Adrenal gland (tissue), 12 donors: Measurements from ENCODE around the gene CENPF. TPM values are rescaled to one million over a fixed set of nuclear protein-coding genes. Genes with fewer than 3 reads are reported as not detected.

Experiments
- DNase-seq, 7 donors: peaks; one replicate each; pipeline ENCODE4 v3.0.0-alpha.2; 2019 to 2020
- H3K27ac ChIP-seq, 5 donors: fragments of 200-600 bp; sonication (generic) in 4 of 5; 1 replicate in 3 of 5; 2 replicates in 2 of 5; pipeline versions ENCODE4 v1.5.1 to v1.8.0; 2016 to 2020; ENCODE audit warnings: mild to moderate bottlenecking in 1 of 5
- H3K27me3 ChIP-seq: fragments of 200-600 bp; 2 replicates; pipeline ENCODE4 v1.8.0; 2021
- H3K36me3 ChIP-seq, 2 donors: fragments of 200-600 bp; replicated peaks in 1 of 2; 1 replicate in 1 of 2; 2 replicates in 1 of 2; pipeline versions ENCODE4 v1.5.1 to v1.8.0; 2018 to 2022
- H3K4me1 ChIP-seq, 2 donors: fragments of 200-600 bp; replicated peaks in 1 of 2; 1 replicate in 1 of 2; 2 replicates in 1 of 2; pipeline versions ENCODE4 v1.5.1 to v1.8.0; 2018 to 2021
- H3K4me3 ChIP-seq, 4 donors: fragments of 200-600 bp; sonication (generic) in 3 of 4; one replicate each; pipeline ENCODE4 v1.5.1; 2016 to 2018
- H3K9me3 ChIP-seq, 3 donors: fragments of 200-600 bp; sonication (generic) in 1 of 3; replicated peaks in 1 of 3; 1 replicate in 2 of 3; 2 replicates in 1 of 3; pipeline versions ENCODE4 v1.5.1 to v1.8.0; 2016 to 2021
- CTCF ChIP-seq, 6 experiments: fragments of 450-650 bp in 4 of 6; fragments of 200-600 bp in 2 of 6; sonication (generic) in 1 of 6; IDR thresholded peaks; 1 replicate in 5 of 6; 2 replicates in 1 of 6; pipeline versions ENCODE4 v1.5.1 to v1.8.0; 2016 to 2021; ENCODE audit warnings: antibody characterized with exemption in 6 of 6, mild to moderate bottlenecking in 2 of 6, moderate library complexity in 1 of 6
- POLR2A ChIP-seq, 2 donors: fragments of 450-650 bp; IDR thresholded peaks; one replicate each; pipeline ENCODE4 v1.6.1; 2017; ENCODE audit warnings: antibody characterized with exemption in 2 of 2, mild to moderate bottlenecking in 2 of 2, moderate library complexity in 1 of 2
- WGBS, 4 donors: extraction: QIAGEN DNeasy Blood & Tissue Kit in 2 of 4; methylation state at CpG; one replicate each; pipeline versions ENCODE4 v1.1.5 to v1.1.7; 2013 to 2017; 5-methylcytosine and 5-hydroxymethylcytosine counted together
- intact Hi-C, 2 donors: fragments of 100-400 bp; cut with DNase I; formaldehyde crosslinking; loops; one replicate each; pipeline versions ENCODE4 v1.14.1 to v1.15.0; 2022 to 2023
- polyA plus RNA-seq, 3 donors: library from polyadenylated mRNA; stranded (reverse); fragments of 200-250 nt in 2 of 3; fragments of 350-450 nt in 1 of 3; fragmentation: Illumina TruSeq in 1 of 3; extraction: RNeasy Lipid Tissue Mini Kit (QIAGEN cat#74804) in 1 of 3; gene quantifications; one replicate each; pipeline ENCODE4 v1.2.3, GENCODE V29; 2013 to 2014
- total RNA-seq, 9 donors: library from RNA; depleted of rRNA in 4 of 9; stranded (reverse); fragments of >200 nt in 4 of 9; fragments of 120-200 nt in 1 of 9; fragmentation: NEBNext Ultra II Directional in 1 of 9; extraction: Animal tissue kit (Norgen Biotek cat#: 25700) in 1 of 9; gene quantifications; one replicate each; pipeline versions ENCODE4 v1.1.0 to v1.2.4, GENCODE V29; 2013 to 2023
- donor health status: healthy with polysubstance abuse.
- donor health status: Bipolar disorder and iron deficiency.
- donor health status: DM: yes; HTN: yes; CAD: no.
- donor health status: DM: no; HTN: no; CAD: no.
- donor health status: DM: no; HTN: no; CAD: no.
- donor health status: DM: yes; HTN: yes; CAD: no.

The CENPF gene
- total and polyA plus RNA-seq, 12 donors: 0.48 to 36.2 (median 2.9) TPM

- H3K36me3 ChIP-seq: no peaks in the 10 kb centered on the region
- peaks cover 0 to 29% of the 10 kb centered on the region in 2 donors for H3K4me1 ChIP-seq
- intact Hi-C loops: no loop called here
- DNase-seq: no peak
- H3K27ac ChIP-seq: no peak overlapping the region
- no peak overlapping the region for H3K4me3 ChIP-seq
- WGBS, 4 donors: 70 to 80% (median 73%) methylated on average over 2 of the region's 2 CpGs
- no peaks in the 10 kb centered on the region for H3K27me3 ChIP-seq
- TF ChIP-seq POLR2A (IDR thresholded peaks at IDR 0.05) (no peak), CTCF (IDR thresholded peaks at IDR 0.05) (no peak)
- no peaks in the 10 kb centered on the region for H3K9me3 ChIP-seq
Measured at GRCh38 chr1:214660190-214660589, 57.2 kb downstream of the CENPF start.

GRCh38 chr1:214660900-214661299, 57.9 kb downstream of the CENPF start:
- 29 to 61% (median 38%) methylated on average over 4 of the region's 4 CpGs for WGBS, 4 donors
- intact Hi-C loops: no loop called here
- TF ChIP-seq CTCF (IDR thresholded peaks at IDR 0.05) (peak; percentile 57 to 78 (median 74)), POLR2A (IDR thresholded peaks at IDR 0.05) (no peak)
- no peaks in the 10 kb centered on the region for H3K9me3 ChIP-seq
- H3K27me3 ChIP-seq: no peaks in the 10 kb centered on the region
- DNase-seq: peak; percentile 76 to 92 (median 83)
- peaks cover 0 to 29% of the 10 kb centered on the region in 2 donors for H3K4me1 ChIP-seq
- no peak overlapping the region for H3K4me3 ChIP-seq
- H3K27ac ChIP-seq: no peak overlapping the region
- no peaks in the 10 kb centered on the region for H3K36me3 ChIP-seq

- Histone ChIP-seq H3K27ac (peak overlapping the region in 2 of 5 donors; percentile 14 to 56), H3K27me3 (no peaks in the 10 kb centered on the region), H3K4me3 (no peak overlapping the region), H3K36me3 (no peaks in the 10 kb centered on the region), H3K4me1 (peaks cover 0 to 29% of the 10 kb centered on the region in 2 donors), H3K9me3 (no peaks in the 10 kb centered on the region)
- peak in 1 of 7 donors; percentile 9 for DNase-seq
- WGBS, 4 donors: 69 to 76% (median 71%) methylated on average over 3 of the region's 3 CpGs
- no peak for TF ChIP-seq POLR2A (IDR thresholded peaks at IDR 0.05)
- no peak for TF ChIP-seq CTCF (IDR thresholded peaks at IDR 0.05)
- intact Hi-C loops: no loop called here
Measured at GRCh38 chr1:214662223-214662785, 59.3 kb downstream of the CENPF start.

- Histone ChIP-seq H3K9me3 (no peaks in the 10 kb centered on the region), H3K27me3 (no peaks in the 10 kb centered on the region), H3K27ac (no peak overlapping the region), H3K4me3 (no peak overlapping the region), H3K36me3 (no peaks in the 10 kb centered on the region), H3K4me1 (peaks cover 0 to 24% of the 10 kb centered on the region in 2 donors)
- WGBS, 4 donors: 55 to 63% (median 60%) methylated on average over 8 of the region's 8 CpGs
- TF ChIP-seq CTCF (IDR thresholded peaks at IDR 0.05): no peak
- no peak for TF ChIP-seq POLR2A (IDR thresholded peaks at IDR 0.05)
- DNase-seq: peak; percentile 18 to 70 (median 55)
- intact Hi-C loops: no loop called here
Measured at GRCh38 chr1:214664651-214665433, 61.8 kb downstream of the CENPF start.
